Karpas-422 (cell line): ENCODE results near the gene EIF2B2. TPM values are rescaled to one million over a fixed set of nuclear protein-coding genes. Genes with fewer than 3 reads are reported as not detected.
"Not testable (repeated sequence)": the region's sequence is repeated elsewhere in the genome, so short reads cannot be mapped to it uniquely, and the experiment has no call there.

ENCODE experiments used
- DNase-seq: peaks from one replicate; pipeline ENCODE4 v3.0.0-alpha.2; 2015
- H2AFZ ChIP-seq: fragments of 200-600 bp; sonication (generic); 2 replicates; pipeline ENCODE4 v1.6.1; 2014; ENCODE audit warnings: antibody characterized with exemption, low read length, mixed read lengths
- H3K27ac ChIP-seq: fragments of 200-600 bp; sonication (generic); 2 replicates; pipeline ENCODE4 v1.5.1; 2014; ENCODE audit warnings: mild to moderate bottlenecking, low read length, moderate library complexity
- H3K27me3 ChIP-seq: fragments of 200-600 bp; sonication (generic); 2 replicates; pipeline ENCODE4 v1.6.1; 2014; ENCODE audit warnings: low read length, mixed read lengths
- H3K36me3 ChIP-seq: fragments of 200-600 bp; sonication (generic); 2 replicates; pipeline ENCODE4 v1.6.1; 2014; ENCODE audit warnings: low read length, mixed read lengths; ENCODE audit not compliant: insufficient read depth
- H3K4me1 ChIP-seq: fragments of 200-600 bp; sonication (generic); 2 replicates; pipeline ENCODE4 v1.6.1; 2014; ENCODE audit warnings: mild to moderate bottlenecking, low read length, mixed read lengths
- H3K4me2 ChIP-seq: fragments of 200-600 bp; sonication (generic); 2 replicates; pipeline ENCODE4 v1.6.1; 2014; ENCODE audit warnings: low read length, low read depth, mild to moderate bottlenecking; ENCODE audit not compliant: poor library complexity, severe bottlenecking
- H3K4me3 ChIP-seq: fragments of 200-600 bp; sonication (generic); 2 replicates; pipeline ENCODE4 v1.5.1; 2014; ENCODE audit warnings: mild to moderate bottlenecking, antibody characterized with exemption, low read length, mixed read lengths
- H3K79me2 ChIP-seq: fragments of 200-600 bp; sonication (generic); 2 replicates; pipeline ENCODE4 v1.6.1; 2014; ENCODE audit warnings: mild to moderate bottlenecking, low read length, mixed read lengths
- H3K9ac ChIP-seq: fragments of 200-600 bp; sonication (generic); 2 replicates; pipeline ENCODE4 v1.6.0; 2014; ENCODE audit warnings: low read length
- H3K9me2 ChIP-seq: fragments of 200-600 bp; sonication (generic), shearing (Covaris generic); replicated peaks from 2 replicates; pipeline ENCODE4 v1.6.0; 2014; ENCODE audit warnings: mild to moderate bottlenecking, low read length, moderate library complexity; ENCODE audit not compliant: insufficient read depth
- H3K9me3 ChIP-seq: fragments of 300-700, 200-600 bp; sonication (generic); 2 replicates; pipeline ENCODE4 v1.6.1; 2014; ENCODE audit warnings: low read length, mixed read lengths
- H4K20me1 ChIP-seq: fragments of 200-600 bp; sonication (generic); 2 replicates; pipeline ENCODE4 v1.6.1; 2014; ENCODE audit warnings: mild to moderate bottlenecking, antibody characterized with exemption, low read length, low read depth; ENCODE audit not compliant: insufficient read depth
- total RNA-seq: library from RNA; depleted of rRNA; stranded (reverse); fragments of >200 nt; shearing (Covaris generic); gene quantifications from 2 replicates; pipeline ENCODE4 v1.2.3, GENCODE V29; 2014; ENCODE audit warnings: low replicate concordance

EIF2B2 gene
- total RNA-seq, 1 experiment from 2014 or later, result 86.5 TPM

- Histone ChIP-seq H3K9ac (no peak overlapping the region), H2AFZ (no peak overlapping the region), H3K27ac (no peak overlapping the region), H3K9me2 (no peaks in the 10 kb centered on the region), H3K27me3 (no peaks in the 10 kb centered on the region), H3K9me3 (no peaks in the 10 kb centered on the region), H3K4me1 (no peaks in the 10 kb centered on the region), H3K36me3 (no peaks in the 10 kb centered on the region), H4K20me1 (no peaks in the 10 kb centered on the region), H3K4me2 (no peak overlapping the region), H3K79me2 (no peaks in the 10 kb centered on the region), H3K4me3 (no peak overlapping the region)
- DNase-seq, result no peak
These were observed 20.9 kb upstream of the EIF2B2 start for GRCh38 chr14:74981833-74982232.

GRCh38 chr14:74982661-74983060, 20.1 kb upstream of the EIF2B2 start:
- Histone ChIP-seq H3K4me3 (no peak overlapping the region), H3K27ac (no peak overlapping the region), H3K9me2 (no peaks in the 10 kb centered on the region), H3K4me2 (no peak overlapping the region), H3K27me3 (no peaks in the 10 kb centered on the region), H4K20me1 (no peaks in the 10 kb centered on the region), H2AFZ (no peak overlapping the region), H3K9ac (no peak overlapping the region), H3K79me2 (no peaks in the 10 kb centered on the region), H3K4me1 (no peaks in the 10 kb centered on the region), H3K36me3 (no peaks in the 10 kb centered on the region), H3K9me3 (no peaks in the 10 kb centered on the region)
- DNase-seq, result no peak

GRCh38 chr14:74983343-74983742, 19.4 kb upstream of the EIF2B2 start:
- no peak overlapping the region for H3K4me2 ChIP-seq
- H3K79me2 ChIP-seq, result no peaks in the 10 kb centered on the region
- H3K9me2 ChIP-seq, result no peaks in the 10 kb centered on the region
- no peaks in the 10 kb centered on the region for H4K20me1 ChIP-seq
- no peaks in the 10 kb centered on the region for H3K9me3 ChIP-seq
- H3K4me3 ChIP-seq, result no peak overlapping the region
- no peak for DNase-seq
- H3K4me1 ChIP-seq, result no peaks in the 10 kb centered on the region
- no peak overlapping the region for H2AFZ ChIP-seq
- no peaks in the 10 kb centered on the region for H3K36me3 ChIP-seq
- no peak overlapping the region for H3K9ac ChIP-seq
- no peaks in the 10 kb centered on the region for H3K27me3 ChIP-seq
- H3K27ac ChIP-seq, result no peak overlapping the region

GRCh38 chr14:74984236-74985027, 18.3 kb upstream of the EIF2B2 start:
- Histone ChIP-seq H3K9me3 (no peaks in the 10 kb centered on the region), H3K79me2 (no peaks in the 10 kb centered on the region), H3K4me2 (no peak overlapping the region), H3K9me2 (no peaks in the 10 kb centered on the region), H2AFZ (no peak overlapping the region), H3K27me3 (no peaks in the 10 kb centered on the region), H3K4me3 (no peak overlapping the region), H3K4me1 (no peaks in the 10 kb centered on the region), H3K9ac (no peak overlapping the region), H3K36me3 (no peaks in the 10 kb centered on the region), H3K27ac (no peak overlapping the region), H4K20me1 (no peaks in the 10 kb centered on the region)
- DNase-seq, result no peak

- Histone ChIP-seq H3K79me2 (no peaks in the 10 kb centered on the region), H4K20me1 (no peaks in the 10 kb centered on the region), H3K27ac (no peak overlapping the region), H3K9me2 (no peaks in the 10 kb centered on the region), H3K27me3 (no peaks in the 10 kb centered on the region), H3K4me3 (no peak overlapping the region), H3K9ac (no peak overlapping the region), H3K36me3 (no peaks in the 10 kb centered on the region), H3K4me2 (no peak overlapping the region), H2AFZ (no peak overlapping the region), H3K9me3 (no peaks in the 10 kb centered on the region), H3K4me1 (no peaks in the 10 kb centered on the region)
- no peak for DNase-seq
These were observed 17.8 kb upstream of the EIF2B2 start for GRCh38 chr14:74985028-74985310.

- DNase-seq, result no peak
- Histone ChIP-seq H3K79me2 (no peaks in the 10 kb centered on the region), H3K27me3 (no peaks in the 10 kb centered on the region), H3K4me2 (no peak overlapping the region), H2AFZ (no peak overlapping the region), H4K20me1 (no peaks in the 10 kb centered on the region), H3K27ac (no peak overlapping the region), H3K9me3 (no peaks in the 10 kb centered on the region), H3K4me3 (no peak overlapping the region), H3K9ac (no peak overlapping the region), H3K36me3 (no peaks in the 10 kb centered on the region), H3K4me1 (no peaks in the 10 kb centered on the region), H3K9me2 (no peaks in the 10 kb centered on the region)
These were observed 16.9 kb upstream of the EIF2B2 start for GRCh38 chr14:74985806-74986205.

- Histone ChIP-seq H3K9me2 (no peaks in the 10 kb centered on the region), H3K4me1 (no peaks in the 10 kb centered on the region), H3K4me3 (no peak overlapping the region), H4K20me1 (no peaks in the 10 kb centered on the region), H3K79me2 (no peaks in the 10 kb centered on the region), H3K27ac (no peak overlapping the region), H3K36me3 (no peaks in the 10 kb centered on the region), H2AFZ (no peak overlapping the region), H3K9me3 (no peaks in the 10 kb centered on the region), H3K27me3 (no peaks in the 10 kb centered on the region), H3K4me2 (no peak overlapping the region), H3K9ac (no peak overlapping the region)
- no peak for DNase-seq
These were observed 14.6 kb upstream of the EIF2B2 start for GRCh38 chr14:74988131-74988530.

GRCh38 chr14:74988993-74989392, 13.7 kb upstream of the EIF2B2 start:
- no peaks in the 10 kb centered on the region for H4K20me1 ChIP-seq
- H3K79me2 ChIP-seq, result no peaks in the 10 kb centered on the region
- H3K27me3 ChIP-seq, result no peaks in the 10 kb centered on the region
- H3K36me3 ChIP-seq, result no peaks in the 10 kb centered on the region
- no peak overlapping the region for H2AFZ ChIP-seq
- no peaks in the 10 kb centered on the region for H3K9me2 ChIP-seq
- no peak for DNase-seq
- no peak overlapping the region for H3K9ac ChIP-seq
- no peak overlapping the region for H3K27ac ChIP-seq
- no peak overlapping the region for H3K4me3 ChIP-seq
- no peak overlapping the region for H3K4me2 ChIP-seq
- H3K9me3 ChIP-seq, result no peaks in the 10 kb centered on the region
- H3K4me1 ChIP-seq, result no peaks in the 10 kb centered on the region

- not testable (repeated sequence) for H3K79me2 ChIP-seq, H3K4me2 ChIP-seq, H3K4me3 ChIP-seq, H3K9me2 ChIP-seq, H3K9me3 ChIP-seq, H3K36me3 ChIP-seq, H4K20me1 ChIP-seq, H3K9ac ChIP-seq, H3K27ac ChIP-seq, H2AFZ ChIP-seq, DNase-seq, H3K4me1 ChIP-seq, H3K27me3 ChIP-seq
These were observed 8.5 kb upstream of the EIF2B2 start for GRCh38 chr14:74994182-74994581.
